GM12891 (cell line): ENCODE measurements around the gene CERCAM.

ENCODE experiments used
- DNase-seq: peaks from one replicate; pipeline ENCODE4 v3.0.0; 2011; ENCODE audit warnings: low spot score; ENCODE audit not compliant: insufficient read length
- FAIRE-seq: peaks from 2 replicates; lab custom pipeline; 2011; peaks lifted over from hg19 to GRCh38; lab: Jason Lieb, UNC
- PAX5 ChIP-seq: IDR thresholded peaks from 2 replicates; pipeline ENCODE4 v1.6.1; 2011; ENCODE audit warnings: low read length, moderate library complexity, mild to moderate bottlenecking; ENCODE audit not compliant: insufficient read depth, severe bottlenecking
- POLR2A ChIP-seq: IDR thresholded peaks from 2 replicates; pipeline ENCODE4 v1.6.1; 2011; ENCODE audit warnings: low read depth, low read length, control low read depth
- POLR2AphosphoS5 ChIP-seq: IDR thresholded peaks from 2 replicates; pipeline ENCODE4 v1.6.1; 2011; ENCODE audit warnings: low read depth, low read length, control low read depth
- POU2F2 ChIP-seq: IDR thresholded peaks from 2 replicates; pipeline ENCODE4 v1.6.1; 2011; ENCODE audit warnings: low read depth, mild to moderate bottlenecking, control low read depth, low read length, moderate library complexity
- SPI1 ChIP-seq: IDR thresholded peaks from 2 replicates; pipeline ENCODE4 v1.6.1; 2011; ENCODE audit warnings: low read depth, low read length, control low read depth
- TAF1 ChIP-seq: IDR thresholded peaks from 2 replicates; pipeline ENCODE4 v1.6.1; 2011; ENCODE audit warnings: low read depth, low read length, control low read depth

CERCAM gene

GRCh38 chr9:128393145-128393775 is 27.4 kb upstream of the CERCAM start:
- DNase-seq (no peak), FAIRE-seq (no peak)
- TF ChIP-seq PAX5 (no peak), POLR2A (no peak), SPI1 (no peak), POU2F2 (no peak), TAF1 (no peak), POLR2AphosphoS5 (no peak)

- TF ChIP-seq TAF1 (no peak), PAX5 (no peak), SPI1 (no peak), POLR2AphosphoS5 (no peak; the same call in 1 of the 2 replicates), POU2F2 (no peak), POLR2A (no peak)
- DNase-seq, result no peak
- no peak for FAIRE-seq
Observed at GRCh38 chr9:128393970-128394369, 26.7 kb upstream of the CERCAM start.

GRCh38 chr9:128394379-128395168 is 26.1 kb upstream of the CERCAM start:
- TF ChIP-seq POLR2AphosphoS5, result no peak
- TF ChIP-seq POLR2A, result no peak
- no peak for TF ChIP-seq SPI1
- TF ChIP-seq PAX5, result no peak
- TF ChIP-seq TAF1, result no peak
- TF ChIP-seq POU2F2, result no peak
- DNase-seq (no peak), FAIRE-seq (no peak)

- TF ChIP-seq POU2F2 (no peak), POLR2AphosphoS5 (no peak), POLR2A (no peak), TAF1 (no peak), SPI1 (no peak), PAX5 (no peak)
- no peak for FAIRE-seq
- DNase-seq, result no peak
Observed at GRCh38 chr9:128396970-128397613, 23.6 kb upstream of the CERCAM start.

GRCh38 chr9:128397831-128398230 is 22.8 kb upstream of the CERCAM start:
- FAIRE-seq (no peak), DNase-seq (no peak)
- no peak for TF ChIP-seq POLR2A
- no peak for TF ChIP-seq SPI1
- no peak for TF ChIP-seq PAX5
- no peak for TF ChIP-seq POLR2AphosphoS5
- TF ChIP-seq POU2F2, result no peak
- no peak for TF ChIP-seq TAF1

- no peak for DNase-seq
- FAIRE-seq, result no peak
- no peak for TF ChIP-seq PAX5
- TF ChIP-seq TAF1, result no peak
- TF ChIP-seq POU2F2, result no peak
- TF ChIP-seq POLR2AphosphoS5, result no peak
- no peak for TF ChIP-seq SPI1
- no peak for TF ChIP-seq POLR2A
Observed at GRCh38 chr9:128399861-128400260, 20.8 kb upstream of the CERCAM start.

- FAIRE-seq, result no peak
- no peak for DNase-seq
- no peak for TF ChIP-seq TAF1
Observed at GRCh38 chr9:128404560-128404959, 16.1 kb upstream of the CERCAM start.

- FAIRE-seq, result no peak
- TF ChIP-seq SPI1 (no peak), TAF1 (no peak), POU2F2 (no peak), POLR2A (no peak), PAX5 (no peak), POLR2AphosphoS5 (no peak)
- DNase-seq, result no peak
Observed at GRCh38 chr9:128405077-128405779, 15.4 kb upstream of the CERCAM start.

GRCh38 chr9:128405780-128406171 is 14.9 kb upstream of the CERCAM start:
- TF ChIP-seq POLR2A, result no peak
- no peak for TF ChIP-seq POLR2AphosphoS5
- TF ChIP-seq PAX5, result no peak
- TF ChIP-seq SPI1, result no peak
- no peak for TF ChIP-seq TAF1
- TF ChIP-seq POU2F2, result no peak
- no peak for DNase-seq
- FAIRE-seq, result no peak
